Spleen (tissue), 11 donors: ENCODE measurements around the gene ATP5F1D. TPM values are rescaled to one million over a fixed set of nuclear protein-coding genes. Genes with fewer than 3 reads are reported as not detected.

Experiments used
- DNase-seq: peaks from one replicate; pipeline ENCODE4 v3.0.0-alpha.2; 2020
- H3K27ac ChIP-seq, 8 donors: fragments of 200-600 bp; sonication (generic) in 7 of 8; 1 replicate in 4 of 8; 2 replicates in 4 of 8; pipeline versions ENCODE4 v1.5.0 to v1.8.0; 2016 to 2021; ENCODE audit warnings: inconsistent platforms in 4 of 8, mild to moderate bottlenecking in 4 of 8, moderate library complexity in 1 of 8
- H3K27me3 ChIP-seq, 7 donors: fragments of 200-600 bp; sonication (generic) in 6 of 7; replicated peaks in 1 of 7; 1 replicate in 4 of 7; 2 replicates in 3 of 7; pipeline versions ENCODE4 v1.5.0 to v1.8.0; 2016 to 2021; ENCODE audit warnings: inconsistent platforms in 3 of 7, mild to moderate bottlenecking in 1 of 7
- H3K36me3 ChIP-seq, 6 donors: fragments of 200-600 bp; sonication (generic) in 5 of 6; 1 replicate in 4 of 6; 2 replicates in 2 of 6; pipeline versions ENCODE4 v1.5.0 to v1.8.0; 2016 to 2021; ENCODE audit warnings: inconsistent platforms in 2 of 6
- H3K4me1 ChIP-seq, 6 donors: fragments of 200-600 bp; sonication (generic) in 5 of 6; 1 replicate in 3 of 6; 2 replicates in 3 of 6; pipeline versions ENCODE4 v1.5.0 to v1.8.0; 2016 to 2021; ENCODE audit warnings: inconsistent platforms in 3 of 6
- H3K4me3 ChIP-seq, 8 donors: fragments of 200-600 bp; sonication (generic) in 7 of 8; 1 replicate in 4 of 8; 2 replicates in 4 of 8; pipeline versions ENCODE4 v1.5.0 to v1.8.0; 2016 to 2021; ENCODE audit warnings: inconsistent platforms in 4 of 8, mild to moderate bottlenecking in 4 of 8, moderate library complexity in 2 of 8
- H3K9me3 ChIP-seq, 8 donors: fragments of 200-600 bp; sonication (generic) in 7 of 8; 1 replicate in 4 of 8; 2 replicates in 4 of 8; pipeline versions ENCODE4 v1.5.0 to v1.8.0; 2016 to 2021; ENCODE audit warnings: inconsistent platforms in 4 of 8
- POLR2A ChIP-seq, 3 donors: fragments of 450-650 bp; IDR thresholded peaks; one replicate each; pipeline ENCODE4 v1.5.1; 2017; ENCODE audit warnings: antibody characterized with exemption in 3 of 3, mild to moderate bottlenecking in 1 of 3
- POLR2AphosphoS5 ChIP-seq, 3 donors: sonication (generic); formaldehyde crosslinking; IDR thresholded peaks; one replicate each; pipeline ENCODE4 v1.5.1; 2017; ENCODE audit warnings: antibody characterized with exemption in 3 of 3
- WGBS, 5 donors: extraction: QIAGEN DNeasy Blood & Tissue Kit in 3 of 5; methylation state at CpG; one replicate each; pipeline versions ENCODE4 v1.1.5 to v1.1.7; 2013 to 2018; 5-methylcytosine and 5-hydroxymethylcytosine counted together
- intact Hi-C: fragments of 100-400 bp; cut with DNase I; formaldehyde crosslinking; loops from one replicate; pipeline ENCODE4 v1.15.0; 2023; ENCODE audit warnings: low total_unique reads
- polyA plus RNA-seq, 3 donors: library from polyadenylated mRNA; stranded (reverse); fragments of 200-250 nt; gene quantifications; one replicate each; pipeline ENCODE4 v1.2.1, GENCODE V29; 2013
- total RNA-seq, 7 donors: library from RNA; depleted of rRNA in 3 of 7; stranded (reverse); fragments of >200 nt in 3 of 7; fragmentation: NEBNext Ultra II Directional in 4 of 7; extraction: Animal tissue kit (Norgen Biotek cat#: 25700) in 4 of 7; gene quantifications; one replicate each; pipeline versions ENCODE4 v1.1.0 to v1.2.1, GENCODE V29; 2016 to 2021
- TF ChIP-seq, protein P1 (sequence below), 11 experiments: fragments of 200-600 bp in 7 of 11; fragments of 450-650 bp in 4 of 11; sonication (generic) in 4 of 11; IDR thresholded peaks in 8 of 11; conservative IDR thresholded peaks in 3 of 11; 1 replicate in 7 of 11; 2 replicates in 4 of 11; pipeline versions ENCODE4 v1.4.0 to v1.8.0; 2016 to 2021; ENCODE audit warnings: antibody characterized with exemption in 11 of 11, inconsistent platforms in 4 of 11, mild to moderate bottlenecking in 1 of 11
- donor health status: healthy with polysubstance abuse.
- donor health status: DM: no; HTN: no; CAD: no; lungs with moderate emphysema.
- donor health status: DM: no; HTN: no; CAD: no.
- donor health status: Bipolar disorder and iron deficiency.
- donor health status: healthy.
- donor health status: DM: no; HTN: no; CAD: no.
- donor health status: DM: yes; HTN: yes; CAD: no.

Gene ATP5F1D
- total and polyA plus RNA-seq, 10 donors = 49.1 to 166 (median 121) TPM

DNA sequence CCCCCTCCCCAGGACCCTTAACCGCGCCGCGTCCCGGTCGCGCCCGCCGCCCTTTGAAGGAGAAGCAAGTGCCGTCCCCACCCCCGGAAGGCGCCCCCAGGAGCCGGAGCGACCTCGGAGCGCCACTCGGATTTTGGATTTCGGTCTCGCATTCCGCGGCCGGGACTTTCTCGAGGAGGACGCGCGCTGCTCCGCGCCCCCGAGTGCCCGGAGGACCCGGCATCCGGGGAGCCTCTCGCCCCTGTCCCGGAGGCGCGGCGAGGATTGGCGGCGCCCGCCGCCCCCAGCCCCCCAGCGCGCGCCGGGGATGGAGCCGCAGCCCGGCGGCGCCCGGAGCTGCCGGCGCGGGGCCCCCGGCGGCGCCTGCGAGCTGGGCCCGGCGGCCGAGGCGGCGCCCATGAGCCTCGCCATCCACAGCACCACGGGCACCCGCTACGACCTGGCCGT, 8.5 kb downstream of the ATP5F1D start:
- Histone ChIP-seq H3K36me3 (peaks cover 0 to 45% (median 29%) of the 10 kb centered on the region in 6 donors), H3K27me3 (no peaks in the 10 kb centered on the region), H3K9me3 (no peaks in the 10 kb centered on the region), H3K4me1 (peaks cover 35 to 74% (median 66%) of the 10 kb centered on the region in 6 donors), H3K27ac (peak overlapping the region; percentile 95 to 100 (median 99)), H3K4me3 (peak overlapping the region; percentile 91 to 99 (median 98))
- WGBS, 5 donors = 0 to 1% (median 0%) methylated on average over 12 to 67 of the region's 67 CpGs
- TF ChIP-seq POLR2AphosphoS5 (IDR thresholded peaks at IDR 0.05) (no peak), POLR2A (IDR thresholded peaks at IDR 0.05) (no peak)
- TF ChIP-seq, protein P1, sequence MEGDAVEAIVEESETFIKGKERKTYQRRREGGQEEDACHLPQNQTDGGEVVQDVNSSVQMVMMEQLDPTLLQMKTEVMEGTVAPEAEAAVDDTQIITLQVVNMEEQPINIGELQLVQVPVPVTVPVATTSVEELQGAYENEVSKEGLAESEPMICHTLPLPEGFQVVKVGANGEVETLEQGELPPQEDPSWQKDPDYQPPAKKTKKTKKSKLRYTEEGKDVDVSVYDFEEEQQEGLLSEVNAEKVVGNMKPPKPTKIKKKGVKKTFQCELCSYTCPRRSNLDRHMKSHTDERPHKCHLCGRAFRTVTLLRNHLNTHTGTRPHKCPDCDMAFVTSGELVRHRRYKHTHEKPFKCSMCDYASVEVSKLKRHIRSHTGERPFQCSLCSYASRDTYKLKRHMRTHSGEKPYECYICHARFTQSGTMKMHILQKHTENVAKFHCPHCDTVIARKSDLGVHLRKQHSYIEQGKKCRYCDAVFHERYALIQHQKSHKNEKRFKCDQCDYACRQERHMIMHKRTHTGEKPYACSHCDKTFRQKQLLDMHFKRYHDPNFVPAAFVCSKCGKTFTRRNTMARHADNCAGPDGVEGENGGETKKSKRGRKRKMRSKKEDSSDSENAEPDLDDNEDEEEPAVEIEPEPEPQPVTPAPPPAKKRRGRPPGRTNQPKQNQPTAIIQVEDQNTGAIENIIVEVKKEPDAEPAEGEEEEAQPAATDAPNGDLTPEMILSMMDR (IDR thresholded peaks at IDR 0.05 in 8 of 11, conservative IDR thresholded peaks at IDR 0.05 in 3 of 11) = no peak
- intact Hi-C loops = no loop called here
- no peak for DNase-seq

DNA sequence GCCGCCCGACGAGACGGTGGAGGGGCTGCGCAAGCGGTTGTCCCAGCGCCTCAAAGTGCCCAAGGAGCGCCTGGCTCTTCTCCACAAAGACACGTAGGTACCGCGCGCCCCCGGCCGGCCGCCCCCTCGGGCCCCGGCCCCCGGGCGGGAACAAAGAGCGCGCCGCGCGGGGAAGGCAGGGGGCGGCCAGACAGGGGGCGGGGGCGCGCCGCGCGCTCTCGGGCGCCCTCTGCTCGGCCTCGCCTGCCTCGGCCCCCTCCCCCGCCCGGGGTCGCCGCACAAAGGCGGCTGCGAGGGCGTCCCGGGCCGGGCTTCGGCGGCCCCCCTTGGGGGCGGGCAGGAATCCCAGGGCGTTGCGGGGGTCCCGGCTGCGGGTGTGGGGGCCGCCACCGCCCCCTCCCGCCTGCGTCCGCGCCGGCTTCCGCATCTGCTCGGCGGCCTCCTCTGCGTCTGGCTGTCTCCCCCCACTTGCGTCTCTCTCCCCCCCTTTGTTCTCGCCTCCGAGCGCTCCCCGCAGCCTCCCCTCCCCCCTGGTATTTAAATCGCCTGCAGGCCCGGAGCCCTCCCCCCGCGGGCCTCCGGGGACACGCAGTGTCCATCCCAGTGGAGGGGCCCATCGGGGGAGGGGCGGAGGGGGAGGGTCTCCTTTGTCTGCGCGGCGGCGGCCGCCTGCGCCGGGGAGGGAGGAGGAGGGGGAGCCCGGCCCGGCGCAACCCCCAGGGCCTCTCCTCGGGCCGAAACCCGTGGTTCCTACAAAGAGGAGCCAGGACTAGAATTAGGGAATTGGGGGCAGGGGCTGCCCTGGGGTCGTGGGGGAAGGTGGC, 9.1 kb downstream of the ATP5F1D start:
- Histone ChIP-seq H3K36me3 (peaks cover 5 to 51% (median 35%) of the 10 kb centered on the region in 6 donors), H3K4me3 (peak overlapping the region; percentile 91 to 99 (median 98)), H3K9me3 (no peaks in the 10 kb centered on the region), H3K27me3 (no peaks in the 10 kb centered on the region), H3K4me1 (peaks cover 37 to 74% (median 66%) of the 10 kb centered on the region in 6 donors), H3K27ac (peak overlapping the region; percentile 95 to 100 (median 99))
- TF ChIP-seq, protein P1 (IDR thresholded peaks at IDR 0.05 in 8 of 11, conservative IDR thresholded peaks at IDR 0.05 in 3 of 11) = peak in 1 of 11 experiments; percentile 16
- TF ChIP-seq POLR2AphosphoS5 (IDR thresholded peaks at IDR 0.05) (peak in 1 of 3 donors; percentile 62), POLR2A (IDR thresholded peaks at IDR 0.05) (no peak)
- WGBS, 5 donors = 0 to 1% (median 1%) methylated on average over 19 to 90 of the region's 90 CpGs
- intact Hi-C loops = no loop called here
- peak; percentile 93 for DNase-seq

DNA sequence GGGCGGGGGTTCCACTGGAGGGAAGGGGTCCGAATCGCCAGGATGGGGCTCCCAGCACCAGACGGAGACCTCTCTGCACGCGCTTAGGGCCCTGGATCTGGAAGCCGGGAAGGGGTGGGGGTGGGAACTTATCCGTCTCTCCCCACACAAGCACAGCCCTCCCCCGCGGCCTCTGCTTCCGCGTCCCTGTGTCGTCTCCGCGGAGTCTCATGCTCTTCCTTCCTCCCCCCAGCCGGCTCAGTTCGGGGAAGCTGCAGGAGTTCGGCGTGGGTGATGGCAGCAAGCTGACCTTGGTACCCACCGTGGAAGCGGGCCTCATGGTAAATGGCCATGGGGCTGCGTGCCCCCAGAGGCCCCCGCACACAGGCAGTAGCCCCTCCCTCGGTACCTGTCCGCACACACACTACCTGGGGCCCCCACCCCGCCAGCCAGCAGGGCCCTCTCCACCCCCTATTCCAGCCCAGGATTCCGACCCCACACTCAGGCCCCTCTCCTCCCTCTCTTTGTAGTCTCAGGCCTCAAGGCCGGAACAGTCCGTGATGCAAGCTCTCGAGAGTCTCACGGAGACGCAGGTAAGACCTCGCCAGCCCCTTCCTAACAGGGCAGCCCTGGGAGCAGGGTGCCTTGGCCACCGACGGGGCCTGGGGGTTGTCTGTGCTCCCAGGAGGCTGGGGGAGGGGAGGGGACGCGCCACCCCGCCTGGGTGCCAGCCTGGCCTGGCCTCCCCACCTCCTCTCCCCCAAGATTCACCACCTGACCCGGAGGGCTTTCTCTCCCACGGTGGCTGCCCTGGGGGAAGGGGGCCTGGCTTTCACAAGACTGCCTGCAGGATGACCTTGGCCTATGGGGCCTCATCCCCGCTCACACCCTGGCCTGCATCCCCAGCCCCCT, 10.0 kb downstream of the ATP5F1D start:
- Histone ChIP-seq H3K9me3 (no peaks in the 10 kb centered on the region), H3K27ac (peak overlapping the region; percentile 95 to 100 (median 99)), H3K4me1 (peaks cover 42 to 74% (median 66%) of the 10 kb centered on the region in 6 donors), H3K27me3 (no peaks in the 10 kb centered on the region), H3K4me3 (peak overlapping the region; percentile 91 to 99 (median 98)), H3K36me3 (peaks cover 8 to 60% (median 45%) of the 10 kb centered on the region in 6 donors)
- intact Hi-C loops = no loop called here
- TF ChIP-seq POLR2AphosphoS5 (IDR thresholded peaks at IDR 0.05) (peak; percentile 84 to 86 (median 86)), POLR2A (IDR thresholded peaks at IDR 0.05) (peak in 1 of 3 donors; percentile 59)
- TF ChIP-seq, protein P1 (IDR thresholded peaks at IDR 0.05 in 8 of 11, conservative IDR thresholded peaks at IDR 0.05 in 3 of 11) = peak in 1 of 11 experiments; percentile 6
- 0 to 2% (median 1%) methylated on average over 20 to 41 of the region's 41 CpGs for WGBS, 5 donors
- peak; percentile 96 for DNase-seq
